ENCODE measurements around the gene DGKZ. TPM values are rescaled to one million over a fixed set of nuclear protein-coding genes. Genes with fewer than 3 reads are reported as not detected.

DGKZ gene
- total RNA-seq, 1 donor from 2014 or later = 55.3 TPM

DNA sequence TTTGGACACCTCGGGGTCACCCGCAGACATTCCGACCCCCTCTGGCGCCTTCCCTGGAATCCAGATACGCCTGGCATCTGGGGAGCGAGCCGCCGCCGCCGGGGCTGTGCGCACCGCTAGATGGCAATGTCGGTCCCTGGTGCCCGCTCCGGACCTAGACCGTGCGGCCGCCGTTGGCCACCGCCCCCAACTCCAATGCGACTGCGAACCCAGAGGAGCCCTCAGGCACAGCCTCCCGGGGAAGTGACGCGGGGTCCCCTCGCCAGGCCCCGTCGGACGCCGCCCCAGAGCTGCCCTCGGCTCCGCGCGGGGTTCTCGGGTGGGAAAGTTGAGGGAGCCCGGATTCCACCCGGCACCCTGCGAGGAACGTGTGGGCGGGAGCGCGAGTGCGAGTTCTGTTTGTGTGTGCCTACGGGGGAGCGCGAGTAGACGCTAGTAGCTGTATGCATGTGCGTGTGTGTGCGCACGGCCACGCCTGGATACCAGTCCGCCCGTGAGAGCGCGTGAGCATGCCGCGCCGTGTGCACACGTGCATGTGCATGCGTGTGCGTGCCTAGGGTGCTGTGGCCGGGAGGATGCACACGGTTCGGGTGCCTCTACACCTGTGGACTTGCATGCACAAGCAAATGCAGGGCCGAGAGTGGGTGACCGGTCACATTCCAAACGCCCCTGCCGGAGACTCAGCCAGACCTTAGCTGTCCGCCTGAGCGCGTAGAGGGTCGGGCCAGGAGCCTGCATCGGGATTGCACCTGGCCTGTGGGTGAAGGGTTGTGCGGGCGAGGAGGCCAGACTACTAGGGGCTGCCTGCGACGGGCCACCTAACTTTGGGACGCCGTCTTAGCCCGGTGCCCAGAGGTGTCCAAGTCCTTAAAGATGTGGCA lies 42.4 kb downstream of the DGKZ start:
- H3K9me3 ChIP-seq = no peaks in the 10 kb centered on the region
- H3K27ac ChIP-seq = no peak overlapping the region
- ATAC-seq = peak; percentile 77 to 78
- peak overlapping the region; percentile 50 for H3K4me3 ChIP-seq
- intact Hi-C loops (cut with DNase I) = no loop called here
- peaks cover 34% of the 10 kb centered on the region for H3K4me1 ChIP-seq
- peaks cover 67% of the 10 kb centered on the region for H3K27me3 ChIP-seq (ENCODE audit: low read depth)
- H3K36me3 ChIP-seq = no peaks in the 10 kb centered on the region
- TF ChIP-seq CTCF (IDR thresholded peaks at IDR 0.05) = peak; percentile 90
- peak; percentile 82 for DNase-seq

- intact Hi-C loops (cut with DNase I) = no loop called here
- Histone ChIP-seq H3K4me1 (peaks cover 34% of the 10 kb centered on the region), H3K4me3 (no peak overlapping the region), H3K27me3 (ENCODE audit: low read depth) (peaks cover 67% of the 10 kb centered on the region), H3K9me3 (no peaks in the 10 kb centered on the region), H3K36me3 (no peaks in the 10 kb centered on the region), H3K27ac (no peak overlapping the region)
- TF ChIP-seq CTCF (IDR thresholded peaks at IDR 0.05) = no peak
- no peak for DNase-seq
- no peak for ATAC-seq
Observed at GRCh38 chr11:46390331-46391171, 43.3 kb downstream of the DGKZ start.

DNA sequence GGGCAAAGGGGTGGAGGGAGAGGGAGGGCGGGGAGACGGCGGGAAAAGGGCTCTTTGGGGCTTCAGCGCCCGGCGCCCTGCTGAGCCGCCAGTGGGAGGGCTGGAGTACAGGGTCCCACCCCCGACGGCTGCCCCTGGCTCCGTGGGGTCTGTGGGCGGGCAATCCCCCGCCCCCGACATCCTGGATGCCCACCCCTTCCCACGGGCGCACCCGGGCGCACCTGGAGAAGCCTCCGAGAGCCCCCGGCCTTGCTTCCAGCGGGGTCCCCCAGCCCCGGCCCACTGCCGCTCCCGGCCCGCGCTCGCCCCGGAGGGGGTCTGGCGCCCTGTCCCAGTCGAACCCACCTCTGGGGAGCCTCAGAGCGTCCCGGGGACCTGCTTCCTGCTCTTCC lies 43.9 kb downstream of the DGKZ start:
- intact Hi-C loops (cut with DNase I) = no loop called here

DNA sequence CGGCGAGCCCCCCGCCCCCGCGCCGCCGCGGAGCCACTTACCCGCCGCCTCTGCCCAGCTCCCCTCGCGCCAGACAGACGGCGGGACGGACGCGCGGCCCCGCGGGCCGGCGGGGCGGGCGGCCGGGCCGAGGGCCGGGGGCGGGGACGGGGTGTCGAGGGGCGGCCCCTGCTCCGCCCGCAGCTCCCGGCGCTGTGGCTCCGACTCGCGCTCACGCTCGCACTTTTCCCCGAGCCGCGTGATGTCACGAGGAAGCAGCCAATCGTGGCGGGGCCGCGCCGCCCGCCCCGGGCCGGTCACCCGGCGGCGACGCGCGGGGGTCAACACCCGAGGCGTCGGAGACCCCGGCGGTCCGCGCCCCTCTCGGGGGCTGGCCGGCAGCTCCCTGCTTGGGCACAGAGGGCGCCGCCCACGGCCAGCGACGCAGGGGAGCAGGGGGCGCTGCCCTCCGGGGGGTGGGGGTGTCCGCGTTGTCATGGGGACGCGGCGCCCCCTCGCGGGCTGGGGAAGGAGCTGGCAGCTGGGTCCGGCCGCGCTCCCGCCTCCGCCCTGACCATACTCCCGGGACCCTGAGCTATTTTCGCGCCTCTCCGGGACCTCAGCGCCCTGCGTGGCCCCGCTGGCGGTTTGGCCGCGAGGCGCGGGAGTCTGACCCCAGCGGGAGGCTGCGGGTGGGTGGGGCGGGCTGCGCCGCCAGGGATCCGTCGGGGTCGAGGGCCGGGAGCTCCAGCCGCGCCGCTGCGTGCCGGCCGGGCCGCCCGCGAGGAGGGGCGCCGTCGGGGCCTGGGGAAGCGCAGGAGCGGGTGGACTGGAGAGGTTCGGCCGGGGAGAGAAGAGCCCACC lies 44.5 kb downstream of the DGKZ start, which contains the start of gene CHRM4:
CHRM4 (minus strand) TSS at position 199 of the 843 bp plus-strand sequence. CDS start 5,219 bp downstream, outside the sequence.
- Histone ChIP-seq H3K4me3 (peak within 1 kb of the TSS; percentile 46), H3K9me3 (no peaks in the 10 kb centered on the region), H3K27ac (no peak within 1 kb of the TSS), H3K4me1 (peaks cover 34% of the 10 kb centered on the region), H3K27me3 (ENCODE audit: low read depth) (peaks cover 57% of the 10 kb centered on the region), H3K36me3 (peaks cover 4% of the 10 kb centered on the region)
- intact Hi-C loops (cut with DNase I) = no loop called here
- ATAC-seq (no peak), DNase-seq (no peak)
- TF ChIP-seq CTCF (IDR thresholded peaks at IDR 0.05) = no peak

More for the DNA sequence above, 43.9 kb downstream of the DGKZ start:
- Histone ChIP-seq H3K9me3 (no peaks in the 10 kb centered on the region), H3K4me1 (peaks cover 34% of the 10 kb centered on the region), H3K27ac (no peak overlapping the region), H3K27me3 (ENCODE audit: low read depth) (peaks cover 63% of the 10 kb centered on the region), H3K36me3 (no peaks in the 10 kb centered on the region), H3K4me3 (peak overlapping the region; percentile 46)
- ATAC-seq (no peak), DNase-seq (no peak)
- TF ChIP-seq CTCF (IDR thresholded peaks at IDR 0.05) = no peak
